Right lobe of liver (tissue), 4 donors: ENCODE measurements around the gene FBXW5.

Source experiments
- POLR2A ChIP-seq: fragments of 450-650 bp; IDR thresholded peaks from one replicate; pipeline ENCODE4 v1.6.1; 2017; ENCODE audit warnings: antibody characterized with exemption, mild to moderate bottlenecking
- TF ChIP-seq, protein P1 (sequence below), 4 donors: fragments of 200-600 bp in 3 of 4; fragments of 450-650 bp in 1 of 4; IDR thresholded peaks; one replicate each; pipeline versions ENCODE4 v1.5.1 to v1.8.0; 2016 to 2022; ENCODE audit warnings: antibody characterized with exemption in 4 of 4, mild to moderate bottlenecking in 2 of 4
- donor health status: DM: no; HTN: no; CAD: no.
- donor health status: DM: no; HTN: no; CAD: no.
- donor health status: DM: no; HTN: yes; CAD: no.

DNA sequence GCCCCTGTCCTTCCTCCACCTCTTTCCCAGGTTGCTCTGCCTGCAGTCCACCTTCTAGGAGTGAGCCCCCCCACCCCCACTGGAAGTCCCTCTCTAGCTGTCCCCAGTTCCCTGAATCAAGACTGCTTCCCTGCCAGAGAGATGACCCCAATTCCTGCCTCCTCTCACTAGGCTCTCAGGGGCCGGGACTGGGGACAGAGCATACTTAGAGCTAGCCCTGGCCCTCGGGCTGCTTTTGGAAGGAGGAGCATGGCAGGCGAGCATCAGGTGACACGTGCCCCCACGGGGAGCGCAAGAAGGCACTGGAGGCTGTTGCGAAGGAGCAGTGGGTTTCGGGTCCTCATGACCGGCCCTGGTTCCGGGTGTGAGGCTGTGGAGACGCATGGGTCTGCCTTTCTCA lies 48.5 kb downstream of the FBXW5 start:
- TF ChIP-seq, protein P1, sequence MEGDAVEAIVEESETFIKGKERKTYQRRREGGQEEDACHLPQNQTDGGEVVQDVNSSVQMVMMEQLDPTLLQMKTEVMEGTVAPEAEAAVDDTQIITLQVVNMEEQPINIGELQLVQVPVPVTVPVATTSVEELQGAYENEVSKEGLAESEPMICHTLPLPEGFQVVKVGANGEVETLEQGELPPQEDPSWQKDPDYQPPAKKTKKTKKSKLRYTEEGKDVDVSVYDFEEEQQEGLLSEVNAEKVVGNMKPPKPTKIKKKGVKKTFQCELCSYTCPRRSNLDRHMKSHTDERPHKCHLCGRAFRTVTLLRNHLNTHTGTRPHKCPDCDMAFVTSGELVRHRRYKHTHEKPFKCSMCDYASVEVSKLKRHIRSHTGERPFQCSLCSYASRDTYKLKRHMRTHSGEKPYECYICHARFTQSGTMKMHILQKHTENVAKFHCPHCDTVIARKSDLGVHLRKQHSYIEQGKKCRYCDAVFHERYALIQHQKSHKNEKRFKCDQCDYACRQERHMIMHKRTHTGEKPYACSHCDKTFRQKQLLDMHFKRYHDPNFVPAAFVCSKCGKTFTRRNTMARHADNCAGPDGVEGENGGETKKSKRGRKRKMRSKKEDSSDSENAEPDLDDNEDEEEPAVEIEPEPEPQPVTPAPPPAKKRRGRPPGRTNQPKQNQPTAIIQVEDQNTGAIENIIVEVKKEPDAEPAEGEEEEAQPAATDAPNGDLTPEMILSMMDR (IDR thresholded peaks at IDR 0.05), result no peak
- TF ChIP-seq POLR2A, result no peak
